GM21360 (cell line): Measurements from ENCODE around the gene HPS4.
"Not testable (repeated sequence)": the region's sequence is repeated elsewhere in the genome, so short reads cannot be mapped to it uniquely, and the experiment has no call there.

ENCODE experiments used
- ATAC-seq: cut with Tn5 transposase; IDR thresholded peaks from one replicate; pipeline ENCODE4 v1.9.1; 2021; ENCODE audit warnings: mild to moderate bottlenecking, moderate library complexity; ENCODE audit not compliant: unreplicated experiment

Gene HPS4

DNA sequence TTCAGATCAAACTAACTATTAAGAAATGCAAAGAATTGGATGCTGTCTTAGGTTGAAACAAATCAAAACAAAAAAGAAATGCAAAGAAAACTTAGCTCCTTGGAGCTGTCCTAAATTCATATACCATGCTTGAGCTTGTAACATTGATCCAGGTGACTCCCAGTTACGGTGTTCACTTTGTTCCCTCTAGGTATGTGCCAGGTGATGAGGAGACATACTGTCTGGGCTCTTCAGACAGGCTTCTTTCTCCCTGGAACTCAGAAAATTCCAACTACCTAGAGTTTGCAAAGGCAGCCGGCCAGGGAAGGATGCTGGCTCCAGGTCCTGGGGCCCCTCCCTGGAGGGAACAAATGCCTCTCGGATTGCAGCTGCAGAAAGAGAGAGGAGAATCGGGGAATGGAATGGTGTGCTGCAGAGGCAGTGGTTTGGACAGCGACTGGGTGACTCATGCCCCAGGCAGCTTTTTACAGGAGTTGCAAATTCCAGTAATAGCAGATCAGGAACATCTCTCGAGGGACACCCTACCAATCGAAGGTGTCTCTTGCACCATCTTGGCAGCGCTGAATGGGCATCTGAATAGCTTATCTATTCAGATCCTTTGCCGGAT lies 66.8 kb downstream of the HPS4 start:
- ATAC-seq: no peak

DNA sequence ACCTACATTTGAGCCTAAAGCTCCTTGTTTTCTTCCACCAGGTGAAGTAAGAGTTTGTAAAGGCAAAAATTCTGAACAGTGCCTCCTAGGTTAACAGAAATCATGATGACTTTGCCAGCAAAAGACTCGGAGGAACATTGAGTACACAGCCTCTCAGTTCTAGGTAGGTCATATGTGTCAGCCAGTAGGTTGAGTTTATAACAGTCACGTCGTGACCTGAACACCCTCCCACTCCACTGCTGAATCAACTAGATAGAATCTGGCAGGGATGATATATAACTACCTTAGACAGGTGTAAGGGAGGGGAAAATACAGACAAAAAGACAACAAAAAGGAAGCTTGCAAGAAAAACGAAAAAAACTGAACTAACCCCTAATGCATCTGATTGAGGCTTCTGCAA lies 67.3 kb downstream of the HPS4 start:
- ATAC-seq: no peak

- no peak for ATAC-seq
Measured at GRCh38 chr22:26414347-26414746, 69.2 kb downstream of the HPS4 start.

- no peak for ATAC-seq
Measured at GRCh38 chr22:26410386-26410785, 73.2 kb downstream of the HPS4 start.

DNA sequence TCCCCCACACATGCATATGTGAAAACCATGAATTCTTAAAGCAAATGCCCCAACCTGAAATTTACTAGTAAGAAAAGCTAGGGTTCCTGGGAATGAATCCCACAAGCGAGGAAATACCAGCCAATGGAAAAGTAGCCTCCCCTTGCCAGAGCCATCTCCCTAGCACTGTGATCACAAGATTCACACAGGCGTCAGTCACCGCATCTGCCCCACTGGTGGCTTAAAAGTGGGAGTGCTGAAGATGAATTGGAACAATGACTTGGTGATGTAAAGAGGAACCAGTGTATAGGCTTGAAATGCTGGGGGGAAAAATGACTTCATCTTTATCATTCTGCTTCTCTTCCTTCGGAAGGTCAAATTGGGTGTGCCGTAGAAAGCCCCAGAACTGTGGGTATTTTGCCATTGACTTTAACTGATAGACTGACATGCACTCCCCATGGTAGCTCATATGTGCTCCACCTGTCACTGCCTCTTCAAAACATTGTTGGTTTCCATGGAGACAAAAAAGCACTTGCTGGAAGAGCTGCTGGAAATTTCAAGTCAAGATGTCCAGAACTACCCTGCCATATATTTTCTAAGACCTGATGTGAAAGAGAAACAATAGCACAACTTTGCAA lies 73.8 kb downstream of the HPS4 start:
- ATAC-seq: no peak

- ATAC-seq: not testable (repeated sequence)
Measured at GRCh38 chr22:26408562-26409220, 74.9 kb downstream of the HPS4 start.

GRCh38 chr22:26406118-26406517 lies 77.5 kb downstream of the HPS4 start:
- ATAC-seq: no peak

DNA sequence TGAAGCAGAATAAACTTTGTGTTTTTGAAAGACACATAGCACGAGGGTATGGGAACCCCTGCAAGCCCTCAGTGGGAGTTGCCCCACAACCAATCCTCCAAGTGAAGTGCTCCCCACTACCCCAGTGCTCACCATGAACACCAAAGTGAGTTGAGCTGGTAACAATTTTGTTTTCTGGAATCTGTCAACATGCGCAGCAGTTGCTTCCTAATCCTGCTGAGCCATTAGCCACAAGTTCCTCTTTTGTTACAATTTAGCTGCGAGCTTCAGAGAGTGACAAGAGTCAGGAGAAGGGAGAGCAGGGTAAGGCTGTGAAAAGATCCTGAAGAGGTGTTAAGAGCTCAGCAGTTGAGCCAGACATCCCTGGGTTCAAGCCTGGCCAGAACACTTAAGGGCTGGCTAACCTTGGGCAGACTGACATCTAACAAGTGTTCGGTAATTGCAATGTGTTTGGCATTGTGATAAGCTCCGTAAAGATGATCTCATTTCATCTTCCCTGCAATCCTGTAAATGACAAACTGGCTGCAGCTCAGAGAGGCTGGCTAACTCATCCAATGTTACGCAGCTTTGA lies 78.6 kb downstream of the HPS4 start:
- no peak for ATAC-seq

- ATAC-seq: no peak
Measured at GRCh38 chr22:26401726-26402125, 81.9 kb downstream of the HPS4 start.
